AG04450 (cell line): ENCODE measurements around the gene TGM2. TPM values are rescaled to one million over a fixed set of nuclear protein-coding genes. Genes with fewer than 3 reads are reported as not detected.
A peak's percentile ranks its signal among the peaks of the same experiment; 100 is the strongest.

Source experiments
- CTCF ChIA-PET: fragments of 300-600, 350-600 bp; formaldehyde crosslinking; extraction: SDS; loops from one replicate; lab custom pipeline; 2022; ENCODE audit warnings: antibody characterized with exemption, inconsistent platforms; lab: Charles Lee
- POLR2A ChIA-PET: fragments of 350-600 bp; formaldehyde crosslinking; extraction: SDS; loops from one replicate; lab custom pipeline; 2021; ENCODE audit warnings: antibody characterized with exemption, inconsistent platforms; lab: Yijun Ruan, JAX
- DNase-seq: peaks from one replicate; pipeline ENCODE4 v3.0.0-alpha.2; 2011; ENCODE audit warnings: low read depth, low spot score
- H3K27ac ChIP-seq: one replicate; pipeline ENCODE4 v1.5.1; 2012; ENCODE audit warnings: low read depth, low read length, control low read depth
- H3K27me3 ChIP-seq: one replicate; pipeline ENCODE4 v1.6.0; 2012; ENCODE audit warnings: low read length; ENCODE audit not compliant: control insufficient read depth, insufficient read depth
- H3K4me3 ChIP-seq: 2 replicates; pipeline ENCODE4 v1.5.1; 2011; ENCODE audit warnings: mild to moderate bottlenecking, low read depth, low read length, control low read depth
- H3K9me3 ChIP-seq: 2 replicates; pipeline ENCODE4 v1.5.1; 2012; ENCODE audit warnings: low read length; ENCODE audit not compliant: control insufficient read depth, insufficient read depth
- polyA plus RNA-seq: library from polyadenylated mRNA; depleted of rRNA; stranded (reverse); fragments of >200 nt; gene quantifications from 2 replicates; pipeline ENCODE4 v1.2.3, GENCODE V29; 2011
- TF ChIP-seq, protein P1 (sequence below): IDR thresholded peaks from 2 replicates; pipeline ENCODE4 v1.5.1; 2011; ENCODE audit warnings: low read depth, low read length, control low read depth, inconsistent platforms

Gene TGM2
- polyA plus RNA-seq, 1 experiment, result 326 TPM

DNA sequence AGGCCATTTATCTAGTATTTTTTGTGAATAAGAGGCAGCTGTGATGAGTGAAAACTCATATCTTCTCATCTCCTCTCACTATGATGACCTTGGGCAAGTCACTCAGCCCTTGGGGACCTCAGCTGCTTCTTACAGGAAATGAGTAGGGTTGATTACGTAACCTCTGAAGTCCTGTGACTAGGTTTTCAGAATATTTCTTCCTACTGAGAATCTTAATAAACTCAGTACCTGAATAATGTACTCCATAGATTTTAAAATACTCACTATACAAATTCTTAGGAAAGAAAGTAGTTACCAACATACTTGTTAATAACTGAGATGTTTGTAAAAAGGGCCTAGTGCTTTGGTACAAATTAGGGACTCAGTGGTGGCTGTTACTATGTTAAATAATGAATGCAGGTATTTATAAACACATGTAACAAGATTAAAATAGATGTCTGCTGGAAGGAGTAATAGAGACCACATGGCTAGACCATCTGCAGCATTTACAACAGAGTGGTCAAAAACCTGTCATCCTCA lies 70.6 kb downstream of the TGM2 start:
- H3K27me3 ChIP-seq, result no peaks in the 10 kb centered on the region
- peak overlapping the region; percentile 73 for H3K27ac ChIP-seq
- ChIA-PET CTCF (interaction anchor here (0.6 to 0.8 kb wide), 2 partner anchors 13 to 21 kb away, joined by 3 read pairs; no protein-coding TSS in a partner anchor), POLR2A (interaction anchor here (0.9 to 1.2 kb wide), 3 partner anchors 10 to 51 kb away, joined by 3 to 6 read pairs (median 3); no protein-coding TSS in a partner anchor)
- no peaks in the 10 kb centered on the region; the same call in 1 of the 2 replicates for H3K9me3 ChIP-seq
- no peak for DNase-seq
- no peak overlapping the region for H3K4me3 ChIP-seq
- TF ChIP-seq, protein P1, sequence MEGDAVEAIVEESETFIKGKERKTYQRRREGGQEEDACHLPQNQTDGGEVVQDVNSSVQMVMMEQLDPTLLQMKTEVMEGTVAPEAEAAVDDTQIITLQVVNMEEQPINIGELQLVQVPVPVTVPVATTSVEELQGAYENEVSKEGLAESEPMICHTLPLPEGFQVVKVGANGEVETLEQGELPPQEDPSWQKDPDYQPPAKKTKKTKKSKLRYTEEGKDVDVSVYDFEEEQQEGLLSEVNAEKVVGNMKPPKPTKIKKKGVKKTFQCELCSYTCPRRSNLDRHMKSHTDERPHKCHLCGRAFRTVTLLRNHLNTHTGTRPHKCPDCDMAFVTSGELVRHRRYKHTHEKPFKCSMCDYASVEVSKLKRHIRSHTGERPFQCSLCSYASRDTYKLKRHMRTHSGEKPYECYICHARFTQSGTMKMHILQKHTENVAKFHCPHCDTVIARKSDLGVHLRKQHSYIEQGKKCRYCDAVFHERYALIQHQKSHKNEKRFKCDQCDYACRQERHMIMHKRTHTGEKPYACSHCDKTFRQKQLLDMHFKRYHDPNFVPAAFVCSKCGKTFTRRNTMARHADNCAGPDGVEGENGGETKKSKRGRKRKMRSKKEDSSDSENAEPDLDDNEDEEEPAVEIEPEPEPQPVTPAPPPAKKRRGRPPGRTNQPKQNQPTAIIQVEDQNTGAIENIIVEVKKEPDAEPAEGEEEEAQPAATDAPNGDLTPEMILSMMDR, result no peak

- TF ChIP-seq, protein P1, result no peak
- no peaks in the 10 kb centered on the region; the same call in 1 of the 2 replicates for H3K9me3 ChIP-seq
- H3K27me3 ChIP-seq, result no peaks in the 10 kb centered on the region
- no peak overlapping the region for H3K27ac ChIP-seq
- DNase-seq, result no peak
- no peak overlapping the region for H3K4me3 ChIP-seq
- ChIA-PET CTCF (interaction anchor here (0.6 to 1.0 kb wide), 4 partner anchors 20 to 127 kb away, joined by 3 read pairs; partner anchors contain the start of gene TGM2), POLR2A (interaction anchor here (0.7 to 1.2 kb wide), 4 partner anchors 9 to 52 kb away, joined by 3 to 7 read pairs (median 4); no protein-coding TSS in a partner anchor)
These were observed 71.4 kb downstream of the TGM2 start for GRCh38 chr20:38093641-38094077.

- Histone ChIP-seq H3K27ac (no peak overlapping the region), H3K9me3 (no peaks in the 10 kb centered on the region; the same call in 1 of the 2 replicates), H3K4me3 (no peak overlapping the region), H3K27me3 (no peaks in the 10 kb centered on the region)
- ChIA-PET POLR2A (no interaction called here), CTCF (interaction anchor here (0.6 to 1.4 kb wide), 2 partner anchors 14 to 17 kb away, joined by 3 read pairs; no protein-coding TSS in a partner anchor)
- no peak for DNase-seq
- TF ChIP-seq, protein P1, result no peak
These were observed 72.2 kb downstream of the TGM2 start for GRCh38 chr20:38092915-38093314.

- CTCF ChIA-PET, result interaction anchor here (0.9 to 1.4 kb wide), 2 partner anchors 18 to 19 kb away, joined by 3 read pairs; no protein-coding TSS in a partner anchor
These were observed 72.7 kb downstream of the TGM2 start for GRCh38 chr20:38092260-38092857.

More at GRCh38 chr20:38092260-38092857, 72.7 kb downstream of the TGM2 start:
- no peak for DNase-seq
- no peak overlapping the region for H3K4me3 ChIP-seq
- POLR2A ChIA-PET, result no interaction called here
- no peaks in the 10 kb centered on the region for H3K27me3 ChIP-seq
- TF ChIP-seq, protein P1, result no peak
- no peaks in the 10 kb centered on the region; the same call in 1 of the 2 replicates for H3K9me3 ChIP-seq
- H3K27ac ChIP-seq, result no peak overlapping the region
